NCI-H2196 (cell line): ENCODE measurements around the gene IL22RA2.
A peak's percentile ranks its signal among the peaks of the same experiment; 100 is the strongest.

ENCODE experiments used
- DNase-seq: peaks from one replicate; lab custom pipeline; 2025; ENCODE audit not compliant: unreplicated experiment; lab: John Stamatoyannopoulos, UW

The IL22RA2 gene

GRCh38 chr6:137197684-137198645 lies 24.5 kb upstream of the IL22RA2 start:
- DNase-seq, result no peak

GRCh38 chr6:137193256-137194070 lies 20.0 kb upstream of the IL22RA2 start:
- no peak for DNase-seq

- no peak for DNase-seq
Measured at GRCh38 chr6:137192821-137193220, 19.4 kb upstream of the IL22RA2 start.

- no peak for DNase-seq
Measured at GRCh38 chr6:137191670-137192069, 18.2 kb upstream of the IL22RA2 start.

GRCh38 chr6:137191236-137191635 lies 17.8 kb upstream of the IL22RA2 start:
- no peak for DNase-seq

GRCh38 chr6:137190583-137191094 lies 17.2 kb upstream of the IL22RA2 start:
- no peak for DNase-seq

GRCh38 chr6:137188855-137189254 lies 15.4 kb upstream of the IL22RA2 start:
- peak; percentile 14 for DNase-seq

- no peak for DNase-seq
Measured at GRCh38 chr6:137185290-137185689, 11.8 kb upstream of the IL22RA2 start.

- no peak for DNase-seq
Measured at GRCh38 chr6:137182654-137183073, 9.2 kb upstream of the IL22RA2 start.

GRCh38 chr6:137181891-137182653 lies 8.6 kb upstream of the IL22RA2 start:
- DNase-seq, result no peak

- DNase-seq, result no peak
Measured at GRCh38 chr6:137177611-137178010, 4.2 kb upstream of the IL22RA2 start.

GRCh38 chr6:137176729-137177128 lies 3.3 kb upstream of the IL22RA2 start:
- DNase-seq, result no peak

- no peak for DNase-seq
Measured at GRCh38 chr6:137175868-137176245, 2.4 kb upstream of the IL22RA2 start.

- DNase-seq, result no peak
Measured at GRCh38 chr6:137175157-137175867, 1.9 kb upstream of the IL22RA2 start.

- no peak for DNase-seq
Measured at GRCh38 chr6:137172734-137173431, 561 bp downstream of the IL22RA2 start.

GRCh38 chr6:137171824-137172733 lies 1.4 kb downstream of the IL22RA2 start:
- no peak for DNase-seq

- no peak for DNase-seq
Measured at GRCh38 chr6:137171053-137171374, 2.4 kb downstream of the IL22RA2 start.

- no peak for DNase-seq
Measured at GRCh38 chr6:137170266-137171052, 3.0 kb downstream of the IL22RA2 start.
